MCF 10A (cell line): Measurements from ENCODE around the gene RNGTT. TPM values are rescaled to one million over a fixed set of nuclear protein-coding genes. Genes with fewer than 3 reads are reported as not detected.

Experiments used
- BruUV-seq: library from RNA; stranded (reverse); fragments of 400-500 nt; replicated peaks from 2 replicates; lab custom pipeline; 2021; lab: Mats Ljungman, UMichigan
- CTCF ChIA-PET: fragments of 300-600 bp; sonication (Branson Sonifier 250); formaldehyde crosslinking; extraction: SDS; loops from one replicate; lab custom pipeline; 2021; ENCODE audit warnings: antibody characterized with exemption, inconsistent platforms; lab: Yijun Ruan, JAX
- POLR2A ChIA-PET: fragments of 300-600, 350-650 bp; sonication (Branson Sonifier 250); formaldehyde crosslinking; extraction: SDS; loops from one replicate; lab custom pipeline; 2020; ENCODE audit warnings: antibody characterized with exemption, inconsistent platforms; lab: Yijun Ruan, JAX
- DNase-seq: peaks from one replicate; pipeline ENCODE4 v3.0.0-alpha.2; 2018; ENCODE audit not compliant: unreplicated experiment
- H3K27ac Mint-ChIP-seq: one replicate; pipeline ENCODE4 v1.8.0; 2022; ENCODE audit warnings: mild to moderate bottlenecking, low read depth, mixed read lengths; ENCODE audit not compliant: unreplicated experiment
- H3K27me3 Mint-ChIP-seq: one replicate; pipeline ENCODE4 v1.8.0; 2022; ENCODE audit warnings: mixed read lengths; ENCODE audit not compliant: insufficient read depth, unreplicated experiment
- H3K36me3 Mint-ChIP-seq: one replicate; pipeline ENCODE4 v1.8.0; 2022; ENCODE audit warnings: mild to moderate bottlenecking, moderate library complexity, mixed read lengths; ENCODE audit not compliant: insufficient read depth, unreplicated experiment
- H3K4me1 Mint-ChIP-seq: one replicate; pipeline ENCODE4 v1.8.0; 2022; ENCODE audit warnings: mixed read lengths; ENCODE audit not compliant: insufficient read depth, unreplicated experiment
- H3K4me3 Mint-ChIP-seq: one replicate; pipeline ENCODE4 v1.8.0; 2022; ENCODE audit warnings: mild to moderate bottlenecking, moderate library complexity, mixed read lengths; ENCODE audit not compliant: unreplicated experiment
- H3K9me3 Mint-ChIP-seq: one replicate; pipeline ENCODE4 v1.8.0; 2022; ENCODE audit warnings: mixed read lengths; ENCODE audit not compliant: unreplicated experiment
- CTCF ChIP-seq: fragments of 200-600 bp; IDR thresholded peaks from one replicate; pipeline ENCODE4 v1.8.0; 2022; ENCODE audit warnings: antibody characterized with exemption, mild to moderate bottlenecking; ENCODE audit not compliant: unreplicated experiment
- intact Hi-C: fragments of 100-400 bp; cut with micrococcal nuclease; formaldehyde crosslinking; loops from 2 replicates; pipeline ENCODE4 v1.14.1; 2022
- total RNA-seq: library from RNA; stranded (reverse); gene quantifications from 2 replicates; pipeline ENCODE4 v1.2.3, GENCODE V29; 2022

RNGTT gene
- total RNA-seq, 1 experiment from 2014 or later, result 14.6 TPM

GRCh38 chr6:88815491-88815890 is 147.9 kb downstream of the RNGTT start:
- no peak for TF ChIP-seq CTCF
- intact Hi-C loops, result no loop called here
- BruUV-seq, result no TSS peak
- Mint-ChIP-seq H3K9me3 (no peaks in the 10 kb centered on the region), H3K36me3 (no peaks in the 10 kb centered on the region), H3K27ac (no peak overlapping the region), H3K27me3 (no peaks in the 10 kb centered on the region), H3K4me3 (no peak overlapping the region), H3K4me1 (peaks cover 6% of the 10 kb centered on the region)
- ChIA-PET POLR2A (no interaction called here), CTCF (interaction anchor here (0.5 to 1.3 kb wide), 3 partner anchors 10 to 690 kb away, joined by 3 to 4 read pairs (median 3); no protein-coding TSS in a partner anchor)
- DNase-seq, result no peak

GRCh38 chr6:88814909-88815308 is 148.5 kb downstream of the RNGTT start:
- ChIA-PET CTCF (interaction anchor here (0.7 to 2.0 kb wide), 4 partner anchors 9 to 500 kb away, joined by 3 to 5 read pairs (median 4); no protein-coding TSS in a partner anchor), POLR2A (no interaction called here)
- Mint-ChIP-seq H3K9me3 (no peaks in the 10 kb centered on the region), H3K4me3 (no peak overlapping the region), H3K27ac (no peak overlapping the region), H3K4me1 (peaks cover 6% of the 10 kb centered on the region), H3K27me3 (no peaks in the 10 kb centered on the region), H3K36me3 (no peaks in the 10 kb centered on the region)
- DNase-seq, result peak; percentile 14
- no peak for TF ChIP-seq CTCF
- intact Hi-C loops, result no loop called here
- BruUV-seq, result no TSS peak

GRCh38 chr6:88813045-88813444 is 150.4 kb downstream of the RNGTT start:
- no peak for TF ChIP-seq CTCF
- CTCF ChIA-PET, result interaction anchor here (0.7 to 2.0 kb wide), 2 partner anchors 32 to 44 kb away, joined by 3 to 5 read pairs; no protein-coding TSS in a partner anchor
- H3K9me3 Mint-ChIP-seq, result peaks cover 7% of the 10 kb centered on the region

GRCh38 chr6:88810701-88811100 is 152.7 kb downstream of the RNGTT start:
- peaks cover 7% of the 10 kb centered on the region for H3K36me3 Mint-ChIP-seq
- DNase-seq, result no peak
- intact Hi-C loops, result no loop called here
- ChIA-PET POLR2A (no interaction called here), CTCF (interaction anchor here (0.6 to 0.7 kb wide), 2 partner anchors 9 to 99 kb away, joined by 3 read pairs; no protein-coding TSS in a partner anchor)
- H3K9me3 Mint-ChIP-seq, result peaks cover 20% of the 10 kb centered on the region
- H3K27ac Mint-ChIP-seq, result no peak overlapping the region
- no TSS peak for BruUV-seq
- H3K4me1 Mint-ChIP-seq, result peaks cover 6% of the 10 kb centered on the region
- no peak for TF ChIP-seq CTCF
- no peaks in the 10 kb centered on the region for H3K27me3 Mint-ChIP-seq
- no peak overlapping the region for H3K4me3 Mint-ChIP-seq

More at GRCh38 chr6:88813045-88813444, 150.4 kb downstream of the RNGTT start:
- Mint-ChIP-seq H3K4me1 (peaks cover 6% of the 10 kb centered on the region), H3K27me3 (no peaks in the 10 kb centered on the region), H3K36me3 (peaks cover 7% of the 10 kb centered on the region), H3K4me3 (no peak overlapping the region), H3K27ac (no peak overlapping the region)
- POLR2A ChIA-PET, result no interaction called here
- intact Hi-C loops, result no loop called here
- no peak for DNase-seq
- no TSS peak for BruUV-seq
